NB4 (cell line): Measurements from ENCODE around the gene GLS.

Source experiments
- MAX ChIP-seq: IDR thresholded peaks from 2 replicates; pipeline ENCODE4 v1.6.1; 2011; ENCODE audit warnings: low read depth, low read length
- MYC ChIP-seq: IDR thresholded peaks from 2 replicates; pipeline ENCODE4 v1.6.1; 2011; ENCODE audit warnings: low read depth, low read length
- POLR2A ChIP-seq: IDR thresholded peaks from 2 replicates; pipeline ENCODE4 v1.6.1; 2011; ENCODE audit warnings: mild to moderate bottlenecking; ENCODE audit not compliant: insufficient read length; ENCODE audit errors: extremely low read depth
- TF ChIP-seq, protein P1 (sequence below): IDR thresholded peaks from one replicate; pipeline ENCODE4 v1.5.1; 2012; ENCODE audit warnings: low read depth, low read length

DNA sequence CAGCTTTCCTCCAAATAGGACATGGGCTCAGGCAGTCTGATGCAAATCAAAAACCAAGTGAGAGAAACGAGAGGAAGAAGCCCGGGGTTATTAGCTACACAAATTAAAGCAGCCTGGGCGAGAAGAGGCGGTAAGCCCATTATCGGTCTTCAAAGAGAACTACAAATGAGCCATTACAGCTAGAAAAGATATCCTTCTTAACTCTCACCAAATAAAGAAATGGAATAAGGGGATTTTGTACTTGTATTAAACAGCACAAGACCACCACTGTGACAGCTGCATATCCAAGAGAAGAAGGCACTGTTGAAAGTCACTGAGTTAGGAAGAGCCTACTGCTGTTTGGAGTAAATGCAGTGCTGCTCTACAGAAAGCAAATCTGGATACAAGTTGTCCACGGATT, 100.7 kb downstream of the GLS start:
- TF ChIP-seq, protein P1, sequence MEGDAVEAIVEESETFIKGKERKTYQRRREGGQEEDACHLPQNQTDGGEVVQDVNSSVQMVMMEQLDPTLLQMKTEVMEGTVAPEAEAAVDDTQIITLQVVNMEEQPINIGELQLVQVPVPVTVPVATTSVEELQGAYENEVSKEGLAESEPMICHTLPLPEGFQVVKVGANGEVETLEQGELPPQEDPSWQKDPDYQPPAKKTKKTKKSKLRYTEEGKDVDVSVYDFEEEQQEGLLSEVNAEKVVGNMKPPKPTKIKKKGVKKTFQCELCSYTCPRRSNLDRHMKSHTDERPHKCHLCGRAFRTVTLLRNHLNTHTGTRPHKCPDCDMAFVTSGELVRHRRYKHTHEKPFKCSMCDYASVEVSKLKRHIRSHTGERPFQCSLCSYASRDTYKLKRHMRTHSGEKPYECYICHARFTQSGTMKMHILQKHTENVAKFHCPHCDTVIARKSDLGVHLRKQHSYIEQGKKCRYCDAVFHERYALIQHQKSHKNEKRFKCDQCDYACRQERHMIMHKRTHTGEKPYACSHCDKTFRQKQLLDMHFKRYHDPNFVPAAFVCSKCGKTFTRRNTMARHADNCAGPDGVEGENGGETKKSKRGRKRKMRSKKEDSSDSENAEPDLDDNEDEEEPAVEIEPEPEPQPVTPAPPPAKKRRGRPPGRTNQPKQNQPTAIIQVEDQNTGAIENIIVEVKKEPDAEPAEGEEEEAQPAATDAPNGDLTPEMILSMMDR, result no peak
- TF ChIP-seq POLR2A (no peak), MAX (no peak), MYC (no peak)
